Inferior parietal cortex (tissue), 1 donor: ENCODE data around the gene WDR31.
"Not testable (repeated sequence)": the region's sequence is repeated elsewhere in the genome, so short reads cannot be mapped to it uniquely, and the experiment has no call there.

Experiments
- DNase-seq: peaks from one replicate; pipeline ENCODE4 v3.0.0-alpha.2; 2016; ENCODE audit errors: extremely low spot score

Gene WDR31

GRCh38 chr9:113368982-113369854 lies 29.1 kb upstream of the WDR31 start:
- DNase-seq = peak; percentile 28

GRCh38 chr9:113368348-113368981 lies 28.4 kb upstream of the WDR31 start:
- no peak for DNase-seq

GRCh38 chr9:113365652-113366051 lies 25.6 kb upstream of the WDR31 start:
- not testable (repeated sequence) for DNase-seq

DNA sequence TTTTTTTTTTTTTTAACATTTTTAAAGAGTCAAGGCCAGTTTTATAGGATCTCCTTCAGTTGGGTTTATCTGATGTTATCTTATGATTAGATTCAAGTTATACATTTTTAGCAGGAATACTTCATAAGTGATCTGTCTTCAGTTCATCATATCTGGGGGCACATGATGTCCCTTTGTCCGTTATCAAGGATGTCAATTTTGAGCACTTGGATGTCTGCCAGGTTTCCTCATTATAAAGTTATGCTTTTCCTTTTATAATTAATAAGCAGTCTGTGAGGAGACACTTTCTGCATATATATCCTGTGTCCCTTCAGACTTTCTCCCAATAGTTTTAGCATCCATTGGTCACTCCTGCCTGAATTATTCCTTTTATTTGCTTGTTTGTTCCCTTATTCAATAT lies 24.9 kb upstream of the WDR31 start:
- no peak for DNase-seq

DNA sequence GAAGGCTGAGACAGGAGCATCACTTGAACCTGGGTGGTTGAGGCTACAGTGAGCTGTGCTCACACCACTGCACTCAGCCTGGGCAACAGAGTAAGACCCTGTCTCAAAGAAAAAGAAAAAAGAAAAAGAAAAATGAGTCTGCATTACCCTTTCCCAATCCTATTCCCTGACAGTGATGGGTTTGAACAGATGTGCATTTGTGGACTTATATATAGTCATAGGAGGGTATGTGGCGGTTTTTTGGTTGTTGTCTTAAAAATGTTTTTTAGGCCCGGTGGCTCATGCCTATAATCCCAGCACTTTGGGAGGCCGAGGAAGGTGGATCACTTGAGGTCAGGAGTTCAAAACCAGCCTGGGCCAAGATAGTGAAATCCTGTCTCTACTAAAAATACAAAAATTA lies 23.3 kb upstream of the WDR31 start:
- no peak for DNase-seq

- no peak for DNase-seq
Observed at GRCh38 chr9:113361304-113362018, 21.4 kb upstream of the WDR31 start.

GRCh38 chr9:113360242-113360842 lies 20.3 kb upstream of the WDR31 start:
- DNase-seq = no peak

DNA sequence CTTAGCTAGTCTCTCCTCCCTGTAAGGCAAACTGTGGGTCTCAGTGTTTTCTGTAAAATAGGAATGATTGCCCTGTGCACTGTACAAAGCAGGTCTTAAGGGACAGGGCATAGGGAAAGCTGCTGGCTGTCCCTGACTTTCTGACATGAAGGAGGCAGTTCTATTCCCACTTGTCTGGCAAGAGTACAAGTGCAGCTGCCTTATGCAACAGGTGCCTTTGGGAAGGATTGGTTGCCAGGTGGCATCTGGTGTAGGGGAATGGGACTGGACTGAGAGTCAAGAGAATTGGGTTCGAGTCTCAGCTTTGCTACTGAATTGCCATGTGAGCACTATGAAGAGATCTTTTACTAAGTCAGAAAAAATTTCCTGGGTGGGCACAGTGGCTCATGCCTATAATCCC lies 19.3 kb upstream of the WDR31 start:
- no peak for DNase-seq

- DNase-seq = no peak
Observed at GRCh38 chr9:113356686-113357292, 16.7 kb upstream of the WDR31 start.

- no peak for DNase-seq
Observed at GRCh38 chr9:113355040-113355596, 15.0 kb upstream of the WDR31 start.

- no peak for DNase-seq
Observed at GRCh38 chr9:113352411-113352810, 12.3 kb upstream of the WDR31 start.

DNA sequence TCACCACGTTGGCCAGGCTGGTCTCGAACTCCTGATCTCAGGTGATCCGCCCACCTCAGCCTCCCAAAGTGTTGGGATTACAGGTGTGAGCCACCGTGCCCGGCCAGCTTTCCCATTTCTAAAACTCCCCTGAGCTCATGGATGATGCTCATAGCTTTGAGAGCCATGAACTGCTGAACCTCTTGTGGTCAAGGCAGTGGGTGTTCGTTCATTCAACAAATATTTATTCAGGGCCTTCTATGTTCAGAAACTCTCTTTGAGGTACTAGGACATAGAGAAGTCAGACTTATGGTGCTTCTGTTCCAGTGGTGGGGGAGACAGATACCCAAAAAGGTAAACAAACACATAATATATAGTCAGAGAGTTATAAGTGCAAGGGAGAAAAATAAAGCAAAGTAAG lies 11.9 kb upstream of the WDR31 start:
- DNase-seq = no peak

DNA sequence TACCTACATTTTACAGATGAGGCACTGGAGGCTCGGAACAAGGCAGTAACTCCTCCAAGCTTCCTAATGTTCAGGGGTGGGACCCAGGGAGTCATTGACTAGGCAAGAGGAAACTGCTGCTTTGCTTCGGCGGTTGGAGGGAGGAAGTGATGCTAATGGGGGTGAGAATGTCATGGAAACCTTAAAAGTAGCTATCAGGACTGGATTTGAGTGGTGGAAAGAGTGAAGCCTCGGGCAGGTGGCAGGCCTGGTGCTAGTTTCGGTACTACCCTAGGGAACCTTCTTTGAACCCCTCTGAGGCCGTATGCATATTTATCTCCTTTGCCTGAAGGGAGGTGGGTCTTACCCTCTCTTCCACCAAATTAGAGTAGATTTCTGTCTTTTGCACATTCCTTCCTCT lies 10.9 kb upstream of the WDR31 start:
- no peak for DNase-seq

DNA sequence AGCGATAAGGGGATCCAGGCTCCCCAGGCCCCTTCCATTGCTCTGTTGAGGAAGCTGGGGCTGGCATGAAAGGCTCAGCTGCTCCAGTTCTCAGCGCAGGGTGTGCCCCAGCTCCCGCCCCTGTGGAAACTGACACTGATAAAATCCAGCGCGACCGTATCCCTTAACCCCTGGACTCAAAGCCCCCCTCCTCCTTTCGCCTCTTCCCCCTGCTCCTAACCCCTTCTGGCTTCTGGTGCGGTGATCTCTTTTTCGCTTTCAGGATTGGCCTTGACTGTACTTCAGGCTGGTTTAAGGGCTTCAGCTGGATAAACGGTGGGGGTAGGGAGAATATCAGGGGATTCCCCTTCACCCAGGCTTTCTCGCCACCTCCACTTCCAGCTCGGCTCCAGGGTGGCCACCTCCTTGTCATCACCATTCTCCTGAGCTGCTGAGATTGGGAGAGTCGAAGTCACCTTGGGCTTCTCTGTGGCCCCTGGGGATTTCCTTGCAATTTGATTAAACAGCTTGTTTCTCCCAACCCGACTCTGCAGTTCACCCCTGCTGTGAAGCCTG lies 10.1 kb upstream of the WDR31 start:
- no peak for DNase-seq

GRCh38 chr9:113349445-113350094 lies 9.5 kb upstream of the WDR31 start, which contains the start of gene BSPRY:
BSPRY (plus strand) TSS chr9:113349541; CDS start chr9:113349580, 39 bp downstream.
- no peak for DNase-seq

DNA sequence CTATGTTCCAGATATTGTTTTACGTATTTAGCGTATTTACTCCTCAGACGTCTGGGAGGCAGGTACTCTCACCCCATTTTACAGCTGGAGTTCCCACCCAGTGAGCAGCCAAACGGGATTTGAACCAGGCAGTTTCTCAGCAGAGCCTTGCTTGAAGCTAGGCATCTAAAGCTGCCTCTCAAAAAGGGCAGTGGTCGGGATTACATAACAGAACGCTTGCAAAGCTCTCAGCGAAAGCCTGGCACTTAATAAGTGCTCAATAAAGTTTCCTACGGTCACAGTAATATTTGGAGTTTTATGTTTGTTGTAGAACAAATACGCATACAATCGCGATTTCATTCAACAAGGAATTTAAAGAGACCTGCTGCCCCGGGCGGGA lies 9.0 kb upstream of the WDR31 start:
- no peak for DNase-seq

DNA sequence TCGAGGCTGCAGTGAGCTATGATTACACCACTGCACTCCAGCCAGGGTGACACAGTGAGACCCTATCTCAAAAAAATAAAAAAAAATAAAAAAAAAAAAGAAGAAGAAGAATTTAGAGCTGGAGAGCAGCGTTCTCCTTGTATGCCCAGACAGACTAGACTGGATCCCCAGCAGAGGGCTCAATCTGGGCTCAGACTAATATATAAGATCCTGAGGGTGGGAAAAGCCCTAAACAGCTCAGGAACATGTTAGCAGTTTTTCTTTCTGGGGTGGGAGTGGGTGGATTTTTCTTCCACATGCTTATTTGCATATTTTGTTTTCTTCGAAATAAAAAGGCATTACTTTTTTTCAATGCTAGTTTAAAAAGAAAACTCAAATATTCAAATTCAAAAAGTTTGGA lies 8.4 kb upstream of the WDR31 start:
- DNase-seq = no peak

DNA sequence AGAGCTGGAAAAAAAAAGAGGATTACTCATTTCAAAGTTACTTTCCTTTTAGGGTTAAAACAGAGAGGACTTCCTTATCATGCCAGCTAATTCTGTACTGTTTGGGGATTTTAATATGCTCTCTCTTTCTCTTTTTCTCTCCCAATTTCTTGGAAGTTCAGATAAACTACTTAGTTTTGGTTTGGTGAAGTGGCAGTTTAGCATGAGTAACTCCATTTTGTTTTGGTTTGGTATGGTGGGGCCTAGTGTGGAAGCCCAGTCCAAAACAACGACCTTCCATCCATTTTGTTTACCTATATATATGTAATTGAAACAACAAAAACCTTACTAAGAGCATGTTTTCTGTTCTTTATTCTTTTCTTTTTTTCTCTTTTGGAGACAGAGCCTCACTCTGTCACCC lies 5.6 kb upstream of the WDR31 start:
- DNase-seq = no peak

GRCh38 chr9:113345190-113345589 lies 5.1 kb upstream of the WDR31 start:
- DNase-seq = peak; percentile 22

DNA sequence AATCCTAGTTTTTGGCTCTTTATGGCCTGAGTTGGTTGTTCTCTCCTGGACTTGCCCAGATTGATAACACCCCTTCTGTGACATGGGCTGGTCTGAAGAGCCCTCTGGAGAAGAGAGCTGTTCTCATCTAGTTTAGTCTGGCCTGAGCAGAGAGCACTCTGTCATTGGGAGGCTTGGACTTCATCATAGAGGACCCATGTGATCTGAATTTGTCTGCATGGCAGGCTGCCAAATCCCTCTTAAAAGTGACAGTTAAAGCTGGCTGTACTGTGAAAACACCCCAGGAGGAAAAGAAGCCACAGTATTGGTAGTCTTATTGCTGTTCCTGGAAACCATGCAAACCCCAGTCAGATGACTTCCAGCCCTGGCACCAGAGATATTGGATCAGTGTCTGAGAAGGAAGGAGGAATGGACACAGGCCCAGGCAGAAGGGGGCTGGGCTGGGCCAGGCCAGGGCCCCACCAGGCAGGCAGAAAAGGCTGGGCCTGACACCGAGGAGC lies 3.7 kb upstream of the WDR31 start:
- peak; percentile 84 for DNase-seq
